CD4-positive, alpha-beta T cell treated with Interleukin-12 subunit alpha and Interleukin-12 subunit beta, for 1 hour (primary cell): ENCODE measurements around the gene ADCY3.

ENCODE experiments used
- DNase-seq: peaks from one replicate; pipeline ENCODE4 v3.0.0-alpha.2; 2020

Gene ADCY3

DNA sequence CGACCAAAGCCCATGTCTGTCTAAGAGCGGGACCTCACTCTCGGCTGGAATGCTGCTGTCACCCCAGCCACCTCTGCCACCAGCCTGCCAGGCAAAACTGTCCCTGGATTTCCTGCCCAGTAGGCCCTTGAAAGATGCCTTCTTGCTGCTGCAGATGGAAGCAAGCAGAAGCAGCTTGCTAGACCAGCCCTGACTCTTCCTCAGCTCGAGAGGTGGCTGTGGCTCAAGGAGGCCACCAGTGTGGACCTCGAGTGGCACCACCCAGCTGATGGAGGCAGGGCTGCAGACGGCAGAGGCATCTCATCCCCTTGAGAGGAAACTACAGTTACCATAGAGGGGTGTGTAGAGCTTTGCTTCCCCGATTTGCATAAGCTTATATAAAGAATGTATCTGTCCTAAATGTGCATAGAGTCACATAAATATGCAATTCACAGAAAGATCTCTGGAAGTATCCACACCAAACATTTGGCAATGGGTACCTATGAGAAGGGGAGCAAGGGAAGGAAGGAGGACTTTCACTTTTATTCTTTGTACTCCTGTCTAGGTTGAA lies 20.6 kb downstream of the ADCY3 start:
- DNase-seq: no peak

DNA sequence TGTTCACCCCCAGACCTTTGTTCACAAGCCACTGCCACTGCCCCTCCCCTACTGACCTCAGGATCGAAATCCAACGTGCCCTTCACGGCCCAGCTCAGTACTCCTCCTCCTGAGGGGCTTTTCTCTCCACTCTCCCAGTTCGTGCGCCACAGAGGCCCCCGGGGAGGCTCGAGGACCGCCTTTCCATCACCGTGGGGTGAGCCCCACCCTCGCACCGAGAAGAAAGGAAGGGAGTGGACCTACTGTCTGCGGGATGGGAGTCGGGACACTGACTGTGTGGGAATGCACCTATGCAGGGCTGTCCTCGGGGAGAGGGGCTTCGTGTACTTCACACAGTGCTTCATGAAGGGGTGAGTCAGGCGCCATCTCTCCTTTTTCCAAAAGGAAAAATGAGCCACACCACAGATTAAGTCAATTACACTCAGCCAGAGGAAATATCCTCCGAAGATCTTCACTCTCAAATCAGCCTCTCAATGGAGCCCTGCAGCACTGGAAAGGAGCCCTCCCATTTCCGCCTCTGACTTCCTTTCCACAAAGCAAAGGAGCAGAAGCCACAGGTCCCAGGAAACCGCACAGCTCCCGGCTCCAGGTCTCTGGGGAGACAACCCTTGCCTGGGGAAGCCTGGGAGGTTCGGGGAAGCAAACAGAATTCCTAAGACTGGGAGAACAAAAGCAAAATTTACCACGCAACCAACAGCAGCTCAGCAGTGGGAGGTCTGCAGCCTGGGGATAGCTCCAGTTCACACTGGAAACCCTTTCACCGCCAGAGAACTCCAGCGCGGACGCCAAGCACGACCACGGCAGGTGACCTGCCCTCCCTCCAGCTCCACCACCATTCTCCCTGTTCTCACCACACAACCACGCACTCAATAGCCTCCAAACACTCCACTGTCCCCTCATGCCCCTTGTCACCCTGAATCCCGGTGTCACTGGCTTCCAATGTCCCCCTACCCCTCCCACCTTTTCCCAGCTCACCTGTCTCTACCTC lies 21.6 kb downstream of the ADCY3 start:
- no peak for DNase-seq

DNA sequence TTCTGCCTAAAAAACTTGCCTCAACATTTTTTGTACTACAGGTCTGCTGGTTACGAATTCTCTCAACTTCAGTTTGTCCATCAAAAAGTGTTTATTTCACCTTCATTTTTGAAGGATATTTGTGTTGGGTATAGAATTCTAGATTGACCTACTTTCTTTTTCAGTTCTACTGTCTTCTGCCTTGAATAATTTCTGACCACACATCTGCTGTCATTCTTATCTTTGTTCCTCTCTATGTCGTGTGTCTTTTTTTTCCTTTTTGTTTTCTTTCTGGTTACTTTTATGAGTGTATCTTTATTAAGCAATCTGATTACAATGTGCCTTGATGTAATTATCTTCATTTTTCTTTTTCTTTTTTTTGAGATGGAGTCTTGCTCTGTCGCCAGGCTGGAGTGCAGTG lies 25.3 kb downstream of the ADCY3 start:
- no peak for DNase-seq

DNA sequence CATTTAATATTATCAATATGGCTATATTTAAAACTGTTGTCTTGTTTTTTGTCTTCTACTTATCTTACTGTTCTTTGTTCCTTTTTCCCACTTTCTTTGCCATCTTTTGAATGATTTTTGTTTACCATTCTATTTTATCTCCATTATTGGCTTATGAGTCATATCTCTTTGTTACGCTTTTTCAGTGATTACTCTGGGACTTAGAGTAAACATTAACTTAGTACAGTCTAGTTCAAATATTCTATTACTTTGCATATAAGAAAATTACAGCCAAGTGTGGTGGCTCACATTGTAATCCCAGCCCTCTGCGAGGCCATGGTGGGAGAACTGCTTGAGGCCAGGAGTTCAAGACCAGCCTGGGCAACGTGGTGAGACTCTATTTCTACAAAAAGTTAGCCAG lies 26.1 kb downstream of the ADCY3 start:
- DNase-seq: no peak

DNA sequence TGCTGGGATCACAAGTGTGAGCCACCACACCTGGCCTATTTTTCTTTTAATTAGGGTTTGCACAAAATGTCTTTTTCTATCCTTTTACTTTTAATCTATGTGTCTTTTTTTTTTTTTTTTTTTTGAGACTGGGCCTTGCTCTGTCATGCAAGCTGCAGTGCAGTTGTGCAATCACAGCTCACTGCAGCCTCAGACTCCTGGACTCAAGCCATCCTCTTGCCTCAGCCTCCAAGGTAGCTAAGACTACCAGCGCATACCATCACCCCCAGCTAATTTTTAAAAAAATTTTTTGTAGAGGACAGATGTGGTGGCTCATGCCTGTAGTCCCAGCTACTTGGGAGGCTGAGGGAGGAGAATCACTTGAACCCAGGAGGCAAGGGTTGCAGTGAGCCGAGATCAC lies 27.1 kb downstream of the ADCY3 start:
- DNase-seq: no peak

DNA sequence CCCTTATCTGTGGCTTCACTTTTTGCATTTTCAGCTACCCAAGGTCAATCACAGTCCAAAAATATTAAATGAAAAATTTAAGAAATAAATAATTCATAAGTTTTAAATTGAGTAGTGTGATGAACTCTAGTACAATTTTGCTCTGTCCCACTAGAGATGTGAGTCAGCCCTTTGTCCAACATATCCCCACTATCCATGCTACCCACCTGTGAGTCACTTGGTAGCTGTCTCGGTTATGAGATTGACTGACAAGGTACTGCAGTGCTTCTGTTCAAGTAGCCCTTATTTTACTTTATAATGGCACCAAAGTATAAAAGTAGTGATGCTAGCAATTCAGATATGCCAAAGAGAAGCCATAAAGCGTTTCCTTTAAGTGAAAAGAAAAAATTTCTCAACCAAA lies 28.8 kb downstream of the ADCY3 start:
- DNase-seq: no peak

DNA sequence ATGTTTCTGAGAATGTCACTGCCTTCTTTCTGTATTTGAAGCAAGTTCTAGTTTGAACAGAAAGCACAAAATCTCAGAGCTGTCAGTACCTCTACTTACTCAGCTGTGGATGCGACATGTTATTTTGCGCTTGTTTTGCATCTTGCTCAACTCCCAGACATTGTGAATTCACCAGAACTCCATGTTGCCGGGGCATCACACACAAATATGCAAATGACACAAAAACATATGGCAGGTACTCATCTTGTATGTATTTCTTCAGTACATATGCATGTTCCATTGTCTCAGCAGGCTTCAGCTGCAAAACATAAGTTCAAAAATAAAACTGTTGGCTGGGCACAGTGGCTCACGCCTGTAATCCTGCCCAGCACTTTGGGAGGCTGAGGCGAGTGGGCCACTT lies 30.8 kb downstream of the ADCY3 start:
- DNase-seq: no peak

DNA sequence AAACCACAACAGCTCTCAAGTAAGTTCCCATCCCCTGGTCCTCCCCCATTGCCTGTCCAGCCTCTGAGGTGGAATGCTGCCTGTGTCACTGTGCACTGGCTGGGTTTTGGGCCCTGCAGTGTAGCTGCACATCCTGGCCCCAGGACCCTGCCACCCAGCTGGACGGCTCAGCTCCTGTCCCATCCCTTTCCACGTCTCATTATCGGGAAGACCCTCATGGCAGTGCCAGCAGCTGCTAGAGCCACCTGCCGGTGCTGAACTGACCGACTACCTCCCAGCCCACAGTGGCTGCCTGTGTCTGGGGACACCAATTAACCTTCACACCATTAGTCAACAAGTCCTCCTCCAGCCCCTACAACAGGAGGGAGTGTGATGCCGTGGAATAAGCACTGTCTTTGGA lies 31.9 kb downstream of the ADCY3 start:
- DNase-seq: no peak

DNA sequence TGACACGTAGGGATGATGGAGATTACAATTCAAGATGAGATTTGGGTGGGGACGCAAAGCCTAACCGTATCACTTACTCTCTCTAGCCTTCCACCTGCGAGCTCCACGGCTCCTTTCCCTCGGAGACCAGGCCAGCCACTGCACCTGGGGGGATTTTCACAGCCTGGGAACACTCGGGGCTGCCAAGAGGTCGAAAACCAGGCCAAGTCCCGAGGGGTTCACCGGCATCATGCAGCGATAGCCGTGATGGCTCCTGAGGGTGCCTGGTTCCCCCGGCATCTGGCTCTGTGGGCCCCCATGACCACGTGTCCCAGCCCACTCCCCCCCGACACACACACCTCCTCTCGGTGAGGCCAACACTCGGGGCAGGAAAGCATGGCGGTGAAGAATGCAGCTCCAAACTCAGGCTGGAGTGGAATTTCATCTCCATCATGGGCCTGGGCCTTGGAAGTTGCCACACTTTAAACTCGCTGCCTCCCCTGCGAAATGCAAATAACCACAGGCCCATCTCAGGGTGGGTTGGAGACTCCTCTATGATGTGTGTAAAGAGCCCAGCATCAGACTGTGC lies 32.6 kb downstream of the ADCY3 start:
- DNase-seq: no peak

DNA sequence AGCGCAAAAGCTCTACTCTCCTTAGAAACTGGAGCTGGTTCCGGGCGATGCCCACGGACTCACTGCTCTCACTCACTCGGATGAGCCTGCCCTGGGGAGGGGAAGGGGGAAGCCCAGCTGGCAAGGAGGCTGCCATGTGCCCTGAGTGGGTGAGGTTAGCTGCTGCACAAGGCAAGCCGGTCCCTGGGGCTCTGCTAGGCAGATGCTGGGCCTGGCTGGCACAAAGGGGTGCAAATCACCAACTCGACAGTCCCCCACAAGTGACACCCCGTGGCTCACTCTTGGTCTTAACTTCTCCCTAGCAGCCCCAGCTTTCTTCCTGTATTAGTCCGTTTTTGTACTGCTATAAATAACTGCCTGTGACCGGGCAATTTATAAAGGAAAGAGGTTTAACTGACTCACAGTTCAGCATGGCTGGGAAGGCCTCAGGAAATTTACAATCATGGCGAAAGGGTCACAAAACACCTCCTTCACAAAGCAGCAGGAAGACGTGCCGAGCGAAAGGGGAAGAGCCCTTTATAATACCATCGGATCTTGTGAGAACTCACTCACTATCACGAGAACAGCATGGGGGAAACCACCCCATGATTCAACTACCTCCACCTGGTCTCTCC lies 33.2 kb downstream of the ADCY3 start:
- no peak for DNase-seq

DNA sequence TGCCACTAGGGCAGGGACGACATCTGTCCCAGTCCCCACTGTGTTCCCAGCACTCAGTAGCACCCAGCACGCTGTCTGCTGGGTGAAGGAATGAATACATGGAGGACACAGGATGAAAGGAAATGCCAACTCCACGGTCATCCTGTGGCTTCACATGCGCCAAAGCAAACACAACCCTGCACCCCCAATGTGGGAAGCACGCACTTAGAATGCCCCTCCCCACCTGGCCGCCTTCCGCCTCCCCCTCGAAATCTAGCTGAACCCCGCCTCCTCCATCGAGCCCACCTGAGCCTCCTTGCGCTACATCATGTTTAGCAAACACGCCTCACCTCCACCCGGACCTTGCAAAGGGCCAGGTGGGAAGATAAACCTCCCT lies 33.9 kb downstream of the ADCY3 start:
- DNase-seq: no peak

DNA sequence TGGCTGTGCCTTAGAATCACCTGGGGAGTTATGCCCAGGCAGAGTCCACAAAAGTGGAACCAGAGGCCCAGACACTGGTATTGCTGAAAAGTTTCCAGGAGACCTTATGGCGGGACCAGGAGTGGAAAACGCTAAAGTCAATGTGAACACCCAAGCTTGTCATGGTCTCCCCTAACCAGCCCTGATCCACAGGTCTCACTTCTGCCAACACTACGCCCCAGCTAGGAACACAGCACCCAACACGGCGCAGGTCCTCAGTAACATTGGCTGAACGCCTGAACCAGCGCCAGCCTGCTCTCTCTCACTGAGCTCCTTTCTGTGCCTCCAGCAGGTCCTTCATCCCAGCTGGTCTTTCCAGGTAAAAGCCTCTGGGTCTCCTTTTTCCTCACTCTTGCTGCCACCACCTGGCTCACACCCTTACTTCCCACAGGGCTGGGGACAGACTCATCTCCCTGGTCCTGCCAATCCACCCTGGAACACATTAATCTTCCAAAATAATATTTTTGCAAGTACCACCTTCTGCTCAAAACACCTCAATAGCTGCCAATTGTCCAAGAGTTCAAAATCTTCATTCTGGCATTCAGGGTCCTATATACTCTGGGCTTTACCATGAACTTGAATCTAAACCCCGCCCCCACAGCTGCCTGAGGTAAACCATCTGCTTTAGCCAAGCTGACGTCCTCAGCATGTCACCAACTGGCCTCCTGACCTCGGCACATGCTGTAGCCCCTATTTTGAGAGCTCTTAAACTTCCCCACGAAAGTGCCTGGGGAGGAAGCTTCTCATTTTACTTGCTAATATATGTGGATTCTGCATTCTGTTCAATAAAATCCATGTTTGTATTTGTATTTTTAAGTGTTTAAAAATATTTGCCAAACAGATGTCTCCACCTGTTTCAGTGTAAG lies 34.6 kb downstream of the ADCY3 start:
- no peak for DNase-seq

DNA sequence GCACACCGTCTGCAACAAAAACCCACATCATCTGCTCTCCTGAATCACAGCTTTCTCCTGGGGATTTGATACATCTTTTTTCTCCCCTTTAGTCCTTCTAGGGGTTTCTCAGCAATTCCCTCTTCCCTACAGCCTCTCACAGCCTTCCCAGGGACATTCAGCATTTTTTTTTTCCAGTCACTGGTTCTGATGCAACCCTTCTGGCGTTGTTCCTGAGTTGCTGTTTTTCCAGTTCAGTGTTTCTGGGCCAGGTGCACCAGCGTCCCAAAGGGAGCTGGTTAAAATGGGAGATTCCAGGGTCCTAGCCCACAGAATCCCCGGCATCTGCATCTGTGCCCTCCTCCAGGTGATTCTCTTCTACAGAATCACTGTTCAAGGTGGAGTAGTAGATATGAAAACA lies 36.1 kb downstream of the ADCY3 start:
- no peak for DNase-seq

DNA sequence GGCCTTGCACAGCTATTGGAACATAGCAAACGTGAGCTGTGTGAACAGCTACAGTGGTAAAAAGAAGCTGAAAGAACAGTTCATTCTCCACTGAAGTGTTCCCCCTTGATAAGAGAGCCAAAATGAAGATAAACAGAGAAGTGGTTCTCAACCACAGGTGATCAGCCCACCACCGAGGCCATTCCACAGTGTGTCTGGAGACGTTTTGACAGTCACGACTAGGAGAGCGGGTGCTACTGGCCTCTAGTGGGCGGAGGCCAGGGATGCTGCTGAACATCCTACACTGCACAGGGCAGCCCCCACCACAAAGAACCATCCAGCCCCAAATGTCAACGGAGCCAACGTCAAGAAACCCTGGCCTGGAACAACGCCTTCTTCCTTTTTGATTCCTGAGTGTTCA lies 38.4 kb downstream of the ADCY3 start:
- DNase-seq: no peak

DNA sequence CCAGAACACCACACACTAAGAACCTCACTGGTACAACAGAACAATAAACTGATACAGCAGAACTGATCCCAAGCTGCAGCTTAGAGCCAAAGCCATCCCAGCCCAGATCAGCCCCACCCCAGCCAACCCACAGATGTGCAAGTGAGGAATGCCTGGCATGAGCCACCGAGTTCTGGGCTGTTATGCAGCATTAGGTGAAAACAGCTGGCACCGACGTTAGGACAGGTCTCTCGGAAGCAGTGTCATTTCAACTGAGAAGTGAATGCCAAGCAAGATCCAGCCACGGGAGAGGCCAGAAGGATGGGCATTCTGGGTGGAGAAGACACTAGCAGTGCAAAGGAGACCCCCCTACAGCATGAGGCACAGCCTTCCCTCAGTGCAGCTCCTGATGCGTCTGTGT lies 38.9 kb downstream of the ADCY3 start:
- no peak for DNase-seq

DNA sequence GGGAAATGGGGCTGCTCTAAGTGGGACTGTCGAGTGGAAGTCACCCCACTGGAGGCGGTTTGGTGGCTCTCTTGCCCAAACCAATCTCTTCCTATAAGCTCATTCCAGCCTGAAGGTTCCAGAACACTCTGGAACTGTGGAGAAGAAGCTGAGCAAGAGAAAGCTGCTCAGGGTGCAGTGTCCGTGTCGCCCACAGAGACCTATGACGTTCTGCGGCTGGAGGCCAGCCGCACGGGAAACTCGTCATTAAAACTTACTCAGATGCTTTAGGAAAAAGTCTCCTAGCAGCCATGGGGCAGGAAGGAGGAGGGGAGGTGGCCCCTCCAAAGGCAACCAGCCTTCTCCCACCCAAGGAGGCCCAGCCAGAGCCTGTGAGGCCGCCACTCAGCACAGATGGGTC lies 41.7 kb downstream of the ADCY3 start:
- no peak for DNase-seq

DNA sequence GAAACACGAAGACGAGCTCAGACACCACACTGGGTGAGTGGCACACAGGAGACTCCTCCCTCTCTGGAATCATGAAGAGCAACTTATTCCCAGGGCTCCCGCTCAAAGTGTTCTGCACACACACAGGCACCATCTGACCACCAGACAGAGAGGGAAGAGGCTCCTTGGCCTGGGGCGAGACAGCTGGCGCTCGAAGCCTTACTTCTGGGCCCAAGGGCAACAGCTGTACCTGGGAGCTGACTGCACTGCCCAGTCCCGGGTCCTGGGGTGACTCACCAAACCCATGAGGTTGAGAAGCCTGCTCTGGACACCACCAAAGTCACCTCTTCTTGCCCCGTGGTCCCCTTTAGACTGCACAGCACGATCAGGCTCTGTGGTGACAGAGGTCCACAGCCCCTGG lies 42.4 kb downstream of the ADCY3 start:
- DNase-seq: no peak

DNA sequence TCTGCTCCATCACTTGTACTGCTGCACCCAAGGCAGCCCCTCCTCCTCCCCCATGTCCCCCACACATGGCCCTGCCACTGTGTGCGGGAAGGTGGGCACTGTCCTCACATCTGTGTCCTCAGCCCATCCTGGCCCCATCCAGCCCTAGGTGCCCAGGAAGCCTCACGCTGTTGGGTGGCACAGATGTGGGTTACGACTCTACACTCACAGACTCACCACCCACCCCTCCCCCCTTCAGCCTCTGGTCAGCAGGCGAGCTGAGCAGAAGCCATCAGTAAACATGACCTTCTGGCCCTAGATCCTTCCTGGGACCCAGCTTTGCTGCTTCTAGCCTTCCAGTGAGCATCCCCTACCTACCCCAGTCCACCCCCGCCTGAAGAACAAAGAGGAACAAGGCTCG lies 43.0 kb downstream of the ADCY3 start:
- DNase-seq: no peak

DNA sequence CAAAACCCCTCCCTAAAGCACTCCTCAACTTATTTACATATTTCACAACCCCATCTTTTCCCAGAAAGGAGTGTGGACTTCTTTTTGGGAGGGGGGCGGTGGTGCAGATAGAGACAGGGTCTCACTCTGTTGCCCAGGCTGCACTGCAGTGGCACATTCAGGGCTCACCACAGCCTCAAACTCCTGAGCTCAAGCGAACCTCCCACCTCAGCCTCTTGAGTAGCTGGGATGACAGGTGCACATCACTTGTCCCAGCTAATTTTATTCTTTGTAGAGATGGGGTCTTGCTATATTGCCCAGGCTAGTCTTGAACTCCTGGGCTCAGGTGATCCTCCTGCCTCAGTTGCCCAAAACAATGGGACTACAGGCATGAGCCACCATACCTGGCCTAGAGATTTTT lies 44.1 kb downstream of the ADCY3 start:
- no peak for DNase-seq

DNA sequence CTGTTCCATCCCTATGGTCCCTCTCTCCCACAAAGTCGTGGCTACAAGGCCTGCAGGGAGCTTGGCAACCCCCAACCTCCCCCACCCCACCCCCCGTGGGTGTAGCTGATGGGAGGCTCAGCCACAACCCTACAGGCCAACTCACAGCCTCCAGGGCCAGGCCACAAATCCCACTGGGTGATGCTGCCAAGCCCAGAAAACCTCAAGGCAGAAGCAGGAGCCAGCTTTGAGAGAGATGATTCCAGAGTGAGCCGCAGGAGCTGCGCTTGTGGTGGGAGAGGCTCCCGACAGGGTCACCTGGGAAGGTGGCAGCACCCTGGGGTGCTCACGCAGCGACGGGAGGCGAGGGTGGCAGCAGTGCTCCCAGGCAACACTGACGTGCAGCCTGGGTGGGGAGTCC lies 44.8 kb downstream of the ADCY3 start:
- no peak for DNase-seq

DNA sequence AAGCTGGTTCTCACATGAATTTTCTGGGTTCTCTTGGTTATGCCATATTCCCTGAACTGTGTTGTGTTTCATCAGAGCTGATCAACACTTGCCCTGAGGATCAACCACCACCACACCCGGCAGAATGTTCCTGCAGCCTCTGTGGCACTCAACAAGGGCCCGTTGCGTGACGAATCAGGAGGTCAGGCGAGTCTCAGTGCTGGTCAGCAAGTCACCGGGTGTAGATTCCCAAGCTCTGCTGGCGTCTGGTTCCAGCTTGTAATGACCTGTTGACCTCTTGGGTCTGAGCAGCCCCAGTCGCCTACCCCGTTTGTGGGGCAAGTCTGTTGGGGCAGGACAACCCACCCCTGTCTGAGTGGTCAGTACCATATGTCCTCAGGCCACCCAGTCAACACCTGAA lies 46.0 kb downstream of the ADCY3 start:
- DNase-seq: no peak

DNA sequence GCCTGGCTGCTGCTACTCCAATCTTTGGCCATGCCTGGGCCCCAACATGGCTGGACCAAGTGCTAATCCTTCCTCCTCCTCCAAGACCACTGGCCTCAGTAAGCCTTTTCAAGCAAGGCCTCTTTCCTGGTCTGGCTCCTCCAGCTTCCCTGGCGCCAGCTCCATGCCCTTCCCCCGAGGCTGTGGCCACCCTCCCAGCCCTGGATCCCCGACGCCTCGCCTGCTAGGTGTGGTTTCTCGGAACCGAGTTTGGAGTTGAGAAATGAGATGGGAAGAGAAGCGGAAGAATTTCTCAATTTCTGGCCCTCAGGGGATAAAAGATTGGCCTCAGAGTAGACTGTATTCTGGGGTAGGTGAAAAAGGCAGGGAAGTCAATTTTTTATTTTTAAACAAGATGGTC lies 46.4 kb downstream of the ADCY3 start:
- DNase-seq: no peak
